Transverse colon (tissue), 4 donors: ENCODE results near the gene ATG2B.

Experiments used
- POLR2A ChIP-seq: fragments of 450-650 bp; IDR thresholded peaks from one replicate; pipeline ENCODE4 v1.6.1; 2016; ENCODE audit warnings: antibody characterized with exemption, mild to moderate bottlenecking, moderate library complexity
- POLR2AphosphoS5 ChIP-seq, 3 donors: sonication (generic); formaldehyde crosslinking; IDR thresholded peaks; one replicate each; pipeline ENCODE4 v1.6.1; 2016; ENCODE audit warnings: antibody characterized with exemption in 3 of 3
- TF ChIP-seq, protein P1 (sequence below), 5 experiments: fragments of 200-600 bp in 3 of 5; fragments of 450-650 bp in 2 of 5; sonication (generic) in 3 of 5; IDR thresholded peaks; 1 replicate in 2 of 5; 2 replicates in 3 of 5; pipeline ENCODE4 v1.5.1; 2016 to 2017; ENCODE audit warnings: antibody characterized with exemption in 5 of 5, inconsistent platforms in 3 of 5, mild to moderate bottlenecking in 2 of 5, moderate library complexity in 1 of 5

GRCh38 chr14:96252999-96253539 is 110.1 kb downstream of the ATG2B start:
- TF ChIP-seq, protein P1, sequence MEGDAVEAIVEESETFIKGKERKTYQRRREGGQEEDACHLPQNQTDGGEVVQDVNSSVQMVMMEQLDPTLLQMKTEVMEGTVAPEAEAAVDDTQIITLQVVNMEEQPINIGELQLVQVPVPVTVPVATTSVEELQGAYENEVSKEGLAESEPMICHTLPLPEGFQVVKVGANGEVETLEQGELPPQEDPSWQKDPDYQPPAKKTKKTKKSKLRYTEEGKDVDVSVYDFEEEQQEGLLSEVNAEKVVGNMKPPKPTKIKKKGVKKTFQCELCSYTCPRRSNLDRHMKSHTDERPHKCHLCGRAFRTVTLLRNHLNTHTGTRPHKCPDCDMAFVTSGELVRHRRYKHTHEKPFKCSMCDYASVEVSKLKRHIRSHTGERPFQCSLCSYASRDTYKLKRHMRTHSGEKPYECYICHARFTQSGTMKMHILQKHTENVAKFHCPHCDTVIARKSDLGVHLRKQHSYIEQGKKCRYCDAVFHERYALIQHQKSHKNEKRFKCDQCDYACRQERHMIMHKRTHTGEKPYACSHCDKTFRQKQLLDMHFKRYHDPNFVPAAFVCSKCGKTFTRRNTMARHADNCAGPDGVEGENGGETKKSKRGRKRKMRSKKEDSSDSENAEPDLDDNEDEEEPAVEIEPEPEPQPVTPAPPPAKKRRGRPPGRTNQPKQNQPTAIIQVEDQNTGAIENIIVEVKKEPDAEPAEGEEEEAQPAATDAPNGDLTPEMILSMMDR (IDR thresholded peaks at IDR 0.05) = no peak
- TF ChIP-seq POLR2AphosphoS5 (IDR thresholded peaks at IDR 0.05) (peak; percentile 39 to 69 (median 39)), POLR2A (no peak)
